ENCODE data around the gene TMCO4.

DNA sequence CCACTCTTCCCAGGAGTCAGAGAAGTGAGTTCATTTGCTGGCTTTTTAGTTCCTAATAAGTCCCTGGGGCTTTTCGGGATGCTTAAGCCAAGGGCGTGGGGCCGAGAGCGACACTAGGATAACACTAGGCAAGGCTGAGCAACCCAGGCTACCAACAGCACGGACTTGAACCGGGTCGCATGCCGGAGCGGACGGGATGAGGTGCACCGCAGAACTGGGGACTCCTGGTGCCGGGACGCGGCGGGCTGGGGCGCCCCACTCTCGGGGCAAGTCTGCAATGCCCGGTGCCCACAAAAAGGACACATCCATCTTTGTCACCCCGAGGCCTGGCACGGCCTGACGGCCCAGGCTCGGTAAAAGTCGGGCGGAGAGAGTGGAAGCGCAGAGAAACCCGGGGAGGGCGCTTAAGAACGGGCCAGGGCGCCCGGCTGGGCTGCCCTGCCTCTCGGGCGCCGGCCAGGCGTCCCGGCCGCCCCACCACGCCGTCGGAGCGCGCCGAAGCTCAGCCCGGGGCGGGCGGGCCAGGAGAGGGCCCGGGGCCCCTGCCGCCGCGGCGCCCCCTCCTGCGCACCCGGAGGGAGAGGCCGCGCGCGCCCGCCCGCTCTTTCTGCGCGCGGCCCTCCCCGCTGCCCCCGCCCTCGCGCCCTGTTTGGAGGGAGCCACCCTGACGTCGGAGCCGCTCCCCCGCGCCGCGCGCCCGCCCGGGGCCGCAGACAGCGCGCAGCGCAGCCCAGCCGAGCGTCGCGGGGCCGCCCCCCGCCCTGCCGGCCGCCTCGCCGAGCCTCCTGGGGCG, 155.9 kb downstream of the TMCO4 start, which contains the start of gene NBL1:
- TF ChIP-seq, protein P1, sequence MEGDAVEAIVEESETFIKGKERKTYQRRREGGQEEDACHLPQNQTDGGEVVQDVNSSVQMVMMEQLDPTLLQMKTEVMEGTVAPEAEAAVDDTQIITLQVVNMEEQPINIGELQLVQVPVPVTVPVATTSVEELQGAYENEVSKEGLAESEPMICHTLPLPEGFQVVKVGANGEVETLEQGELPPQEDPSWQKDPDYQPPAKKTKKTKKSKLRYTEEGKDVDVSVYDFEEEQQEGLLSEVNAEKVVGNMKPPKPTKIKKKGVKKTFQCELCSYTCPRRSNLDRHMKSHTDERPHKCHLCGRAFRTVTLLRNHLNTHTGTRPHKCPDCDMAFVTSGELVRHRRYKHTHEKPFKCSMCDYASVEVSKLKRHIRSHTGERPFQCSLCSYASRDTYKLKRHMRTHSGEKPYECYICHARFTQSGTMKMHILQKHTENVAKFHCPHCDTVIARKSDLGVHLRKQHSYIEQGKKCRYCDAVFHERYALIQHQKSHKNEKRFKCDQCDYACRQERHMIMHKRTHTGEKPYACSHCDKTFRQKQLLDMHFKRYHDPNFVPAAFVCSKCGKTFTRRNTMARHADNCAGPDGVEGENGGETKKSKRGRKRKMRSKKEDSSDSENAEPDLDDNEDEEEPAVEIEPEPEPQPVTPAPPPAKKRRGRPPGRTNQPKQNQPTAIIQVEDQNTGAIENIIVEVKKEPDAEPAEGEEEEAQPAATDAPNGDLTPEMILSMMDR (IDR thresholded peaks at IDR 0.05; ENCODE audit: extremely low read depth in 1 of 2, insufficient read depth in 1 of 2, low read depth in 1 of 2, low read length in 2 of 2) = no peak
- TF ChIP-seq EZH2 (IDR thresholded peaks at IDR 0.05; ENCODE audit: borderline replicate concordance, low read depth, low read length, severe bottlenecking) = no peak
